NOMO-1 (cell line): ENCODE measurements around the gene ATP5PB.

Source experiments
- DNase-seq, 2 experiments: peaks; one replicate each; lab custom pipeline; 2025; ENCODE audit not compliant: unreplicated experiment in 2 of 2; lab: John Stamatoyannopoulos, UW

The ATP5PB gene

DNA sequence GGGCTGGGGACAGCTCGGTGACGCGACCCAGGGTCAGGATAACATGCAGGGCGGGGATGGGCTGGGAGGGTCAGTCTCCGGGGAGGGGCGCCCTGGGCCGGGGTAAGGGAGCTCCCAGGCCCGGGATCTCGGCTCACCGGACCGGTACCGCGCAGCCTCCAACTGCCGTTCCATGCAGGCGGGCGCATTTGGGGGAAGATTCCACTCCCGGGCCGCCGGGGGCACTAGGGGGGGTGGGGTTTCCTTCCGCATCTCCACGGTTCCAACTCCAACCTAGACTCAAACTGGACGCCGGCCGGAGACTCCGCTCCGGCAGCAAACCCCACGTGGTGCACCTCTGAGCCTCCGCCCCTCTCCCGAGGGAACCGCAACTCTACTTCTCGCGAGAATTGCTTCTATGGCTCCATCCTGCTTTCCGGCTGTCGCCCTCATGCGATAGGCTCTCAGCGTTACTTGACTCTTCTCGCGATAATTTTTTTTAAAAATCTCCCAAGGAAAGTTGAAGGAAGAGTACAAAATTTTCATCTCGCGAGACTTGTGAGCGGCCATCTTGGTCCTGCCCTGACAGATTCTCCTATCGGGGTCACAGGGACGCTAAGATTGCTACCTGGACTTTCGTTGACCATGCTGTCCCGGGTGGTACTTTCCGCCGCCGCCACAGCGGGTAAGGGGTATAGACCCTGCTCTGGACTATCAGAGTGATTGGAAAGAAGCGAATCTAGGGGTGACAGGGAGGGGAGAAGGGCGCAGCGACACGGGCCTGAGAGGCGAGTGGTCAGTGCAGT lies at the start of gene ATP5PB, which contains the start of gene WDR77:
Gene ATP5PB (plus strand): TSS at position 547 of the 785 bp plus-strand sequence. CDS start 78 bp downstream, at position 625.
Gene WDR77 (minus strand): TSS at position 339 of the 785 bp plus-strand sequence. CDS start 87 bp downstream, at position 252.
- DNase-seq: peak; percentile 98 to 100

DNA sequence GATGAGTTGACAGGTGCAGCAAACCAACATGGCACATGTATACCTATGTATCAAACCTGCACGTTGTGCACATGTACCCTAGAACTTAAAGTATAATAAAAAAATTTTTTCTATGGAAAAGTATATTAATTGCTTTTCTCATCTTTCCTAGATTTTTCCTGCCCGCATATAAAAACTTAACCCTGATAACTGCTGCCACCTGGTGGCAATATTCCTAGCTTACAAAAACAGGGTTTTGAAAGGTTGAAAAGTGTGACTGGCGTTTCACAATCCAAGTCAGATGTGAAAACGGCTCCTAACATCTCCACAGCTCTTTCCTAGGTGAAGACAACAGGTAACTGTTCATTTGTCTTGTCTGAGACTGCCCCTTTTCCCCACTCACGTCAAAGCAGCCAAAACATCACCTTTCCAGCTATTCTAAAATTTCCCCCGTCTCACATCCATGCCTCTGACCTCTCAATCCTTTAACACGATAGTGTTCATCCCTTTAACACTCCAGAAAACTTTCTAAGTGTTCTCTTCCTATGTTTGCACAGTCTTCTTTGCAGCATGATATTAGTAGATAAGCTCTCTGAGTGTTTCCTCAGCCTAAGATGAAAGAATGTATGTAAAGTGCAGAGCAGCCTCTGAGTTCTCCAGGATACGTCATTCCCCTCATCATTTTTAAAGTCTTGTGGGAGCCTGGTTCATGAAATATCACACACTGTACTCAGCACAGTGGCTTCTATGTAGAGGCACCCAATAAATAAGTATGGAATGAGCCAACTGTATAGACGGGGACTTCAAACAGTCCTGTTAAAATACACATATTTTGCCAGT lies 49.3 kb upstream of the ATP5PB start:
- peak; percentile 10 to 38 for DNase-seq

DNA sequence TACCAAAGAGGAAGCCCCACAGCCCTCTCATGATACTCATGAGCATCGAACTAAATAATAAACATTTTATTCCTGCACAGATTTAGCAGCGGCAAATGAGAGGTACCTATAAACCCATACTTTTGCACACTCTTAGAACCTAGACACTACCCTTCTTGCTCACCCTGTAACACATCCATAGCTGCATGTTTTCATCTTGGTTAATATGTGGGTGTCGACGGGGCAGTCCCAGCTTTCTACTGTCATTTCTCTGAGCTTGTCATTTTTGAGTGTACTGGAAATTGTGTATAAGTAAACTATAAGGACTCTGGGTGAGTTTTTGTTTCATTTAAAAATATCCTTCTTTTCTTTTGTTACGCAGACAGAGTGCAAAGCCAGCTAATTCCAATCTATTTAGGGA lies 47.2 kb upstream of the ATP5PB start:
- no peak for DNase-seq

DNA sequence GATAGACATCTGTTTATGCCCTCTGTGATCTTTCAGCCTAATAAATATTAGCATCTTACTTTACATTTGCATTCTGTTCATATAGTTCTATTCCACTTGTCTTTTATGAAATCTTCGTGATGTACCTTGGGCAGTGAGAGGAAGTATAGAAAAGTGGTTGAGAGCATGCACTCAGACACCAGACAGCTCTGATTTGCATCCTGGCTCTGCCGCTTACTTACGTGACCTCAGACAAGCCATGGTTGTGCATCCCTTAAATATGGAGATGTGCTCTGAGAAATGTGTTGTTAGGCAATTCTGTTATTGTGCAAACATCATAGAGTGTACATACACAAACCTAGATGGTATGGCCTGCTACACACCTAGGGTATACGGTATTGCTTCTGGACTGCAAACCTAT lies 44.7 kb upstream of the ATP5PB start:
- DNase-seq: no peak

DNA sequence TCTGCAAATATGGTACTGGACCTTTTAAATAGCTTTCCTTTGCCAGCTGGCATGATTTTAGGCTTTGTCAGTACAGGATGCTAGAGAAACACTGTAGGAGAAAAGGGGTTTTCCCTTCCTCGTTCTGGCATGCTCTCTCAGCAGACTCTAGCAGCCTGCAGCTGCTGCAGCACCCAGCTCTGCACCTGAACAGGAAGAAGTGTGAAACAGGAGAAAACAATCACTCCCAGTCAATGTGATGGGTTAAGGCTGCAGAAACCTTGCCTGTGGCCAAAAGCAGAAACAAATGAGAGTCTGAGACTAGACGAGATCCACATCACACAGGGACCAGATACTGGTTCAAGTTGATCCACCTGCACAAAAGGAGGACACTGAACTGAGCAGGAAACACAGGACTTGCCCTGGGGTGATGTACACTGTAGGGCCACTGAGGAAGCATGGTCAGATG lies 42.9 kb upstream of the ATP5PB start:
- DNase-seq: no peak

- DNase-seq: no peak
These were observed 42.0 kb upstream of the ATP5PB start for GRCh38 chr1:111407301-111407700.

DNA sequence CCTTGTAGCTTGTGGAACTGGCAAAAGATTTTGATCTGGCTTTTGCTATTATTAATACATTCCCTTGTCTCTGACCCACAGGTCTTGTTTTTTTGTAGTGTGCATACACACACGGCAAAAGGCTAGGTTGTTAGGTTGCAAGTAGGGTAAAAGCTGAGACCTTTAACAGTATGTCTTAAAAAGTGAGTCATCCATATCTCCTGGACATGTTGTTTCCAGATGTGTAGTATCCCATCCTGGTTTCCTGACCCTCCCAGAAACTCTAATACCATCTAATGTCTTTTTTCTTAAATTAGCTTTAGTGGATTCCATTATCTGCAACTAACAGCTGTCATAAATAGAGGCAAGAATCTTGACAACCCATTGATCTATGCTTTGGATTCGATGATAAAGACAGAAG lies 36.4 kb upstream of the ATP5PB start:
- no peak for DNase-seq

DNA sequence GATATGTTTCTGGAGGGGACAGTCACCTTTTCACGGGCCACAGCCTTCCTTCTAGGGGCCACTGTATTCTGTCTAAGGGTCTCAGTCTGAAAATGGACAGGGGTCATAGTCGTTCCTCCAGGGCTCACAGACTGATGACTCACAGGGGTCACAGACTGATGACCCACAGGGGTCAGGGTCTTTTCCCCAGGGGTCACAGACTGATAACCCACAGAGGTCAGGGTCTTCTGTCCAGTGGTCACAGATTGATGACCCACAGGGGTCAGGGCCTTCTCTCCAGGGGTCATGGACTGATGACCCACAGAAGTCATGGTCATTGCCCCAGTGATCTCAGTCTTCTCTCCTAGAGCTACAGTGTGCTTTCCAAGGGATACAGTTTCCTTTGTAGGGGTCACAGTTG lies 34.5 kb upstream of the ATP5PB start:
- DNase-seq: no peak

DNA sequence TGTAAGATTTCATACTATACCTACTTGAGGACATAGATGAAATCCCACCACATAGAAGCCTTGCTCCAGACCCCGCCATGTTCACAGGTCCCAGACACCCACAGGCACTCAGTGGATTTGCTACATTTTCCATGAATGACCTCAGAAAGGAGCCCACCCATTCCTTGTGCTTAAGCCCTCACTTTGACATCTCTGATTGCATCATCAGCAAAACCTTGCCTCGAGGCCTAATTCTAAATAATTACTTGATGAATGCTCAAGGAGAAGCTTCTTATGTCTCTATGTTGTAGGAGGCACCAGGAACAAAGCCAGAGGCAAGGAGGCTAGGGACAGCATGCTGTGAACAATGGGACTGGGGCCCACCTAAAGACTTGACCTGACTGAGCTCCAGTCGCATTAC lies 33.8 kb upstream of the ATP5PB start:
- DNase-seq: no peak

- no peak for DNase-seq
These were observed 31.5 kb upstream of the ATP5PB start for GRCh38 chr1:111417755-111418154.

DNA sequence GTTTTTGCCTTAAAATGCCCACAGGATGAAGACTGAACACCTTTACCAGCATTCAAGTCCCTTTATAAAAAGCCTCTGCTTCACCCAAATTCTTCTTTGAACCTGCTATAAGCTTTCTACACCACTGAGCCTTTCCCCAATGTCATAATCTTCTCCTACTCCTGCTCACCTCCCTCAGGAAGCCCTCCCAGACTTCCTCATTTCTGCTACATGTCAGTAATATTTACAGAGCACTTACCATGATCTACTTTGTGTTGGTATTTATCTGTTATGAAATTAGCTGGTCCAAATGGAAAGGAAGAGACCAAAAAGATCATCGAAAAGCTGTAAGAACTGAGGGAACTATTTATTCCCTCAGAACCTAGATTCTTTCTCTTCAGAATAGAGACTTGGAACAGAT lies 30.2 kb upstream of the ATP5PB start:
- no peak for DNase-seq

- DNase-seq: no peak
These were observed 28.9 kb upstream of the ATP5PB start for GRCh38 chr1:111420377-111420776.

GRCh38 chr1:111422546-111423391 lies 26.5 kb upstream of the ATP5PB start:
- no peak for DNase-seq

- no peak for DNase-seq
These were observed 25.0 kb upstream of the ATP5PB start for GRCh38 chr1:111424281-111424680.

GRCh38 chr1:111436726-111437125 lies 12.5 kb upstream of the ATP5PB start:
- DNase-seq: no peak

DNA sequence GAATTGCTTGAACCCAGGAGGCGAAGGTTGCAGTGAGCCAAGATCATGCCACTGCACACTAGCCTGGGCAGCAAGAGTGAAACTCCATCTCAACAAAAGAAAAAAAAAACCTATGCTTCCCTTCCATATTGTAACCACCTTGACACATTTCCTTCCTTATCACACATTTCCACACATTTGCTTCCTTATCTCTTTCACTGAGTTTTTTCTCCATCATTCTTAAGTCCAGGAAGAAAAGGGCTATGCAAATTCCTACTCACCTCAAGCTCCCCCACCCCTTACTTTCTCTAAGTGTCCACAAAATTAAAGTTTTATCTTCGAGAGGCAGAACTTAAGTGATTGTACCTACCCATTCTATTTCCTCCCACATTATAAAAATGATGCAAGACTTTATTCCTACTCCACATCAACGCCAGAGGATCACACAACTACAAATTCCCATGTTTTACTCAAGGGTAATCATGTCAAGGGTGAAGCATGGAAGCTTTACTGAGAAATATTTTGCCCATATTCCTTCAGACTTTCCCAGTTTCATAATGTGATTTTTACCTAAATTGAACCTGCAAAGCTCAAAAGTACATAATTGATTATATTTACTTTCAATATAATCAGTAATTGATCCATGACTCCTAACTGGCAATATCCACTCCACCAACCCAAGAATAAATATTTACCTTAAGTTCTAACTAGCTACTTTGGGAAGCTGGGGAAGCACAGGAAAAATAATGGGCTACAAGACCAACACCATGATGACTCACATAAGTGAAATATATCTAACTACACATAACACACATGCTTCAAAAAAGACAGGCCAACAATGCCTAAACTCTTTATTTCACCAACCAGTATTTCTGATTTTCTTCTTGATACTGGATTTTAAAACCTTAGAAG lies 9.6 kb upstream of the ATP5PB start:
- DNase-seq: no peak

DNA sequence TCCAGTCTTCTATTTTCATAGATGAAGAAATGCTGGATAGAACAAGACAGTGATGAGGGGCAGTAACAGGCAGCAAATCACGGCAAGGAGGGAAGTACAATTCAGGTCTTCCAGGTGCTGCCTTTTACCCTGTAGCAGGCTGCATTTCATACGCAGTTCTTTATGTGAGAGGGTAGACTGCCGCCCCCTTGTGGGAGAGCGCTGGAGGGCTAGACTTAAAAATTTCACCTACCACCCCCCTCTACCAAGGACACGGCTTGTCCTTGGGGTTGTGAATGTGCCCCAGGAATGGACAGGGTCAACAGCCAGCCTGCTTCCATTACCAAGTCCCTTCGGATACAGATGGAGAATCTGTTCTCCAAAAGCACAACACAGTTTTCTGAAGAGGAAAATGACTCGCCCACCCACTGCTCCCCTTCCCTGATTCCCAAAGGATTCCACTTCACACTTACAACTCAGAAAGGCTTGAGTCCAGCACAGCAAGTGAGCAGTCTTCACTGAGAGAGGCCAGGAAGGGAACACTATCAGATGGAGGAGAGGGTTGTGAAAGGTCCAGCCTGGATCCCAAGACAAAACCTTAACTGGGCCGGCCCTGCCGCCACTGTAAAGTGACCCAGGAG lies 7.6 kb upstream of the ATP5PB start:
- DNase-seq: peak in 1 of 2 experiments; percentile 28

DNA sequence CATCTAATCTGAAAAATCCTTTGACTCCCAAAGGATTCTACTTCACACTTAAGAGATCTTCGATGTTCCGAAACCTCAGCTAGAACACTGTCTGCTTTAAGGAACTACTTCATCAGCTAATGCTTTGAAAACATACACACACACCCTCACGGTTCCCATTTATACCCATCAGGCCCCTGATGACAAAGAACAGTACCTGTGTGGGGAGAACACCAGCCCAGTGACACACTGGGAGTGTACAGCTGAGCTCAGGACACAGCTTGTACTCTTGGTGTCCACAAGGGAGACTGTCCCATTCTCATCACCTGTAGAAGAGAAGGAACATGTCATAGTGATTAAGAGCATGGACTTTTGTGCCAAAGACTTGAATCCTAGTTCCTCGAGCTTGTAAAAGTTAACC lies 6.8 kb upstream of the ATP5PB start:
- no peak for DNase-seq

DNA sequence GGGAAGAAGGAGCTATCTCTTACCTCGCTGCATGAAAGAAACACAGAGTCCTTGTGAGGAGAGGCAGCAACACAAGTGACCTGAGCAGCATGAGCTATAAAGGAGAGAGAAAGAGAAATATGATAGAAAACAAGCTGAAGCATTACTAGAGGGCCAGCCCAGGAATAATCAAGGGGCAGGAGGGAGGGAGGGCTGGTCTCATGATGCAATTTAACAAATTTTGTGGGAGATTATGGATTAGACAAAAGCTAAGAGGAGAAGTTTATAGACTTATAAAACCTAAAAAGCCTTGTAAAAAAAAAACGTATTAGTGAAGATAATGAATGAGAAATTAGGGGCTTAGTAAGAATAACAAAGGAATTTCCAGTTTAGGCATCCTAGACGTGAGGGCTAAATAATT lies 5.2 kb upstream of the ATP5PB start:
- DNase-seq: no peak
